SK-N-MC (cell line): Measurements from ENCODE around the gene INTU.

ENCODE experiments used
- EZH2 ChIP-seq: fragments of 200-600 bp; sonication (generic); IDR thresholded peaks from one replicate; pipeline ENCODE4 v1.6.1; 2017; ENCODE audit warnings: antibody characterized with exemption
- POLR2AphosphoS5 ChIP-seq: IDR thresholded peaks from 2 replicates; pipeline ENCODE4 v1.6.1; 2012; ENCODE audit warnings: mild to moderate bottlenecking, low read depth, low read length, borderline replicate concordance

DNA sequence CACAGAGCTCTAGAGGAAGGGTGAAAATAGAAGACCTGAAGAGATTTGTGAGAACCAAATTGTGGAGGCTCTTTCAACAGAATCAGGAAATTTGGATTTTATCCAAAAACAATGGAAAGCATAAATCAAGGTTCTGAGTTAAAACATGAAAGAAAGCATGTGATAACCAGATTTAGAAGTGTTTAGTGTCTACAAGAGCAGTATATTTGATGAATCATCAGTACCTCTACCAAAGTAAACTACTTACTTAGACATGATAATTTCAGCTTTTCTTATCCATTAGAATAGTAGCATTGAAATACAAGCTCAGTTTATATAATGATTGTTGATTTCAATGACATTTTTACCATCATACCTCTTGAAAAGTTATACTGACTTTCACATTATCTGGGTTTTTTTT, 25.9 kb upstream of the INTU start:
- TF ChIP-seq EZH2 (no peak), POLR2AphosphoS5 (no peak)
